NCI-H1436 (cell line): ENCODE measurements around the gene COTL1.
A peak's percentile ranks its signal among the peaks of the same experiment; 100 is the strongest.
"Not testable (repeated sequence)": the region's sequence is repeated elsewhere in the genome, so short reads cannot be mapped to it uniquely, and the experiment has no call there.

Source experiments
- DNase-seq: peaks from one replicate; lab custom pipeline; 2025; lab: John Stamatoyannopoulos, UW

COTL1 gene

GRCh38 chr16:84528322-84528721 lies 89.6 kb downstream of the COTL1 start:
- no peak for DNase-seq

DNA sequence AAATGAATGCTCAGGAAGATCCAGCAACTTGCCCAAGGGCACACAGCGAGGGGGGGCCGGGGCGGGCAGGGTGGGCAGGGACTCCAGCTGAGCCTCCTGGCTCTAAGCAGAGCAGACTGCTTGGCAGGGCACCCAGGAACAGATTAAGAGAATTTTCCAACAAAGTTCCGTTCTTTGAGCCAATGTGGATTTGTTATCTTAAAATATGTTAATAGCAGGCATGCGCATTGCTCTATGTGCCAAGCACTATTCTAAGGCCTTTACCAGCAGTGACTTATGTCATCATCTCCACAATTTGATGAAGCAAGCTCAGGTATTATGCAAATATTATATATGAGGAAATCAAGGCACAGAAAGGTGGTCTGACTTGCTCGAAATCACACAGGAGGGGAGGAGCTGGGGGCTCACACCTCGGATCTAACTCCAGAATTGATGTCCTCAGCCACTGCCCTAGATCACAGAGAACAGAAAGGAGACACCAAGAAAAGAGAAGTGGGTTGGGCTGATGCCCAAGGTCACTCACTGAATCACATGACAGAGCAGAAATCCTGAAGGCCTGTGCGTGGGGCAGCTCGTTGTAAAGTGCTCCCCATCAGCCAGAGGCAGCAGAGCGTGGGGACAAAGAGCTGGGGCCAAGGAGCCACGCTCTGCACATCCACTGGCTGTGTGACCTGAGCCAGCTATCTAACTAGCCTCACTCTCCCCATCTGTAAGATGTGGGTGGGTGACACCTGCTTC lies 90.2 kb downstream of the COTL1 start:
- DNase-seq, result no peak

DNA sequence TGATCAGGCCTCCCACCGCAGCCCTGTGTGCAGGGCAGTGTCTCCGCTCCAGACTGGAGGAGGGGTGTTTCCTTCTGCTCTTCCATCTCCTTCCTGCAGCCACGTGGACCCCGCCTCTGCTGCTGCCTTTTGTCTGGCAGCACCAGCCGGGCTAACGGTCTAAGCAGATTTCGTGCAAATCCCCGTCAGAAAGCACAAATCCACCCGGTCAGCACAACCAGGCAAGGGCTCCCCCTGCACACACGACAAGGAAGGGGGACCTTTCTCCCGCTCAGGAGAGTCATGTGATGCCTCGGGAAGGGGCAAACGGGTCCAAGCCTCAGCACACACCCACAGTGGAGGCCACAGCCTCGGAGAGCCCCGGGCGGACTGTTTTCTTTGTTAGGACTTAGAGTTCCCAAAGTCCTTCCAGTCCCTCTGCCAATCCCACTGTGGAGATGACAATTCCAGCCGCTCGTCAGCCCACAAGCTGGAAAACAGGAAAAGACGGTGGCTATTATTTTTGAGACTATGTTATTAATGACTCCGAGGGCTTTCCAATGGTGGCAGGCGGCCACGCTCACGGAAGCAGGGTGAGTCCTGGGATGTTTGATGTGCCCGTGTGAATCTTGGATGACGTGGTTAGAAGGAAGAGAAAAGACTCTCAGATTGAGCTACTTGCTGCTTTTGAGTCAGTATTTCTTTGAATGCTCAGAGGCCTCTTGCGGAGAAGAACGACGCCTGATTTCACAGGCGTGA lies 90.9 kb downstream of the COTL1 start:
- no peak for DNase-seq

DNA sequence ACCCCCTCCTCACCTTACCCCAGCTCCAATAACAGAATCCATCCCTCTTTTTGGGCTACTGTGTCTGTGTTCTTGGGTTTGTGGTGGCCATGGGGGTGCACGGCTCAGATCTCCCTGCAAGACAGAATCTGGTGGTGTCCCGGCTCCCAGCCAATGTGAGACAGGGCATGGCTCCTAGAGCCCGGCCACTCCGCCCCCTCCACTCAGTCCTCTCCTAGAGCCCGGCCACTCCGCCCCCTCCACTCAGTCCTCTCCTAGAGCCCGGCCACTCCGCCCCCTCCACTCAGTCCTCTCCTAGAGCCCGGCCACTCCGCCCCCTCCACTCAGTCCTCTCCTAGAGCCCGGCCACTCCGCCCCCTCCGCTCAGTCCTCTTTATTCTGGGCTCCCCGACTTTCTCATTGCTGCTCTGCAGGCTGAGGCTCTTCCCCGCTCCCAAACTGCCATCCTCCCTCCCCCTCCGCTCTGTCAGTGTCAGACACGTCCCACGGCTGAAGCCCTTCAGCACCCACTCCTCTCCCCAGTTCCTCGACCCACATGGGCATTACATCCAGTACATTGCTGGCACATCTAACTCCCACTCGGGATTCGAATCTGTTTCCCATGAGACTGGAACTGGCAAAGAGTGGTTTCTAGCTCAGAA lies 92.8 kb downstream of the COTL1 start:
- DNase-seq, result not testable (repeated sequence)

DNA sequence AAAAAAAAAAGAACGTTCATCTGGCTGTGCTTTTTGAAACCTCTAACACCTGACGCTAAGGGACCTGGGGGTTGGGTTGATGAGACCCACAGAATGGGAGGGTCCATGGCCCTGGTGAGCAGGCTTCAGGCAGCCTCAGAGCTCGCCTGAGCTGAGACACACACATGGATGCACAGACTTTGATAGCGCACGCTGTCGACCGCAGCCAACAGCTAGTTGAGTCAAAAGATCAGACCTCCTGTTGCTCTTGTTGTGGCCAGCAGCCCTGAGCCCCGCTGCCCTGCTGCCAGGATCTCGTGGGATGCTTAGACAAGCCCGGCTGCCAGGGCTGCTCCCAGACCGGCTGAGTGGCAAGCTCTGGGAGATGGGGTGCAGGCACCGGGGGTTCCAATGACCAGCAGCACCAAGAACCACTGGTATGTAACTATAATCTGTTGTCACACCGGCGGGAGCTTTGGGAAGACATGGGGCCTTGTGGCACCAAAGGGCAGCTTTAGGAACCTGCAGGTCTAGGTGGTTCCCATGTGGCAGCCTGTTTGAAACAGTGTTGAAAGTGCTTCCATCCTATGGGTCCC lies 93.4 kb downstream of the COTL1 start:
- no peak for DNase-seq

GRCh38 chr16:84521497-84521770 lies 96.4 kb downstream of the COTL1 start:
- DNase-seq, result no peak

DNA sequence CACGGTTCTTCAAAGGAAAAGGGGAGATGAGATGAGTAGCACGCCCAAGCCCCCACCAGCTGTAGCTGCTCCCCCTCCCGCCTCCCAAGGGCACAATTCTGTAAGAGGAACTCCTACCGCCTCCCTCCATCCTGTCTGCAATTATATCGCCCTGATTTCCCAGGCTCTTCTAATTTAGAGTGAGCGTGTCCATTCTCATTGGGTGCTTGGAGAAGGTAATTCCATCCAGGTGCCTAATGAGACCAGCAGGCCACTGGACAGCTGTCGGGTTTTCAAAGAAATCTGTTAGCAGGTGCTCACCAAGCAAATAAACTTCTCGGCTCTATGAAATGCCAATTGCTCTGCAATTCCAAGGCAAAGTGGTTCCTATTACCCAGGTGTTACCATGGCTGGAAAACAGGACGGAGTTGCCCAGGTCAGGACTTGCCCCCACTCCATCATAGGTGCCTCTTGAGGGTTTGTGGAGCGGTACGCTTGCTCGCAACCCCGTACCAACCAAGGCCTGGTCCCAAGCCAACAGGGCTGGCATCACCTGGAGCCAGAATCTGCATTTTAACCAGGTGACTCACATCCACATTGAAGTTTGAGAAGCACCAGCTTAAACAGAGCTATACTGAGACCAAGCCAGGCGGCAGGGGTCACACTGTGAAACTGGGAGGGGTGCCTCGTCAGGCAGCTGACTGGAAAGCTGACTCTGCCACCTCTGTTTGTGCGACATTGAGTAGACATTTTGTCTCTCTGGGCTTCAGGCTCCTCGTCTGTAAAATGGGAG lies 97.0 kb downstream of the COTL1 start:
- DNase-seq, result peak; percentile 93

GRCh38 chr16:84519855-84520254 lies 98.0 kb downstream of the COTL1 start:
- no peak for DNase-seq

- peak; percentile 56 for DNase-seq
Measured at GRCh38 chr16:84518804-84519341, 99.0 kb downstream of the COTL1 start.

DNA sequence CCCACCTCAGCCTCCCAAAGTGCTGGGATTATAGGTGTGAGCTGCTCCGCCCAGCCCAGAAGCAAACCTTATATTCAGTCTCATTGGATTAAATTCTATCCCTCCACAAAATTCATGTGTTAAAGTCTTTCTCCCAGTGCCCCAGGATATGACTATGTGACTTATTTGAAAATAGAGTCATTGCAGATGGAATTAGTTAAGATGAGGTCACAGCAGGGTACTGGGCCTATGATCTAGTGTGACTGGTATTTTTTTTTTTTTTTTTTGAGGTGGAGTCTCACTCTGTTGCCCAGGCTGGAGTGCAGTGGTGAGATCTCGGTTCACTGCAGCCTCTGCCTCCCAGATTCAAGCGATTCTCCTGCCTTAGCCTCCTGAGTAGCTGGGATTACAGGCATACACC lies 99.7 kb downstream of the COTL1 start:
- not testable (repeated sequence) for DNase-seq

DNA sequence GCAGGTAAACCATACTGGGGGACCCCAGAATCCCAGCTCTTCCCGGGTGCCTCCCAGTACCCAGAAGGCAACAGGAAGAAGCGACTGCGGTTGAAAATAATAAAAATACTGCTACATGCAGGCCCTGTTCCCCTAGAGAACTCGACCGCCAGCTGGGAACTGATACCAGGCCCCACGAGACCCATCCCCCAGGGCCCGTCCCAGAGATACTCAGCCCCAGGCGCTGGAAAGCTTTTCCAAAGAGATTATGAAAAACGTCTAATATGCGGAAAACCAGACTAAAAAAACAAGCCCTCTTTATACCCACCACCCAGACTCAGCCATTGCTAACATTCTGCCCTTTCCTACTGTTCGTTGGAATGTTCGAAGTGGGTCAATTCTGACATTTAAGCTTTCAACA lies 100.5 kb downstream of the COTL1 start:
- DNase-seq, result peak; percentile 47
